GM12878 (cell line): ENCODE data around the gene SLC49A4. TPM values are rescaled to one million over a fixed set of nuclear protein-coding genes. Genes with fewer than 3 reads are reported as not detected.

Source experiments
- IKZF1 ChIP-seq: fragments of 450-650 bp; conservative IDR thresholded peaks from 2 replicates; pipeline ENCODE4 v1.6.1; 2017; ENCODE audit warnings: antibody characterized with exemption, mild to moderate bottlenecking
- KDM1A ChIP-seq: fragments of 200-600 bp; sonication (generic); IDR thresholded peaks from 2 replicates; pipeline ENCODE4 v1.6.1; 2016; ENCODE audit warnings: borderline replicate concordance
- MYC ChIP-seq: IDR thresholded peaks from 2 replicates; pipeline ENCODE4 v1.6.1; 2011; ENCODE audit warnings: mild to moderate bottlenecking, low read length, moderate library complexity, inconsistent platforms; ENCODE audit not compliant: insufficient read depth, insufficient replicate concordance, insufficient read length, severe bottlenecking
- NFXL1 ChIP-seq: fragments of 450-650 bp; IDR thresholded peaks from 2 replicates; pipeline ENCODE4 v1.6.1; 2017; ENCODE audit warnings: antibody characterized with exemption, mild to moderate bottlenecking, borderline replicate concordance
- SKIL ChIP-seq: fragments of 450-650 bp; IDR thresholded peaks from 2 replicates; pipeline ENCODE4 v1.6.1; 2017; ENCODE audit warnings: mild to moderate bottlenecking, low read depth, inconsistent platforms; ENCODE audit not compliant: poor library complexity, severe bottlenecking
- TAF1 ChIP-seq: IDR thresholded peaks from 2 replicates; pipeline ENCODE4 v1.6.1; 2011; ENCODE audit warnings: mild to moderate bottlenecking, low read depth, low read length, borderline replicate concordance
- ZBTB11 ChIP-seq: fragments of 450-650 bp; formaldehyde crosslinking; IDR thresholded peaks from 2 replicates; pipeline ENCODE4 v1.5.0; 2022; ENCODE audit warnings: mild to moderate bottlenecking, missing genetic modification characterization
- ZNF687 ChIP-seq: fragments of 450-650 bp; IDR thresholded peaks from 2 replicates; pipeline ENCODE4 v1.6.1; 2017; ENCODE audit warnings: mild to moderate bottlenecking, moderate library complexity
- polyA plus RNA-seq, 11 experiments: library from polyadenylated mRNA; depleted of rRNA in 4 of 11; unstranded in 6 of 11; stranded (reverse) in 5 of 11; fragments of >200 nt; fragmentation: Nextera tagmentation in 4 of 11; fragmentation: Illumina TruSeq in 1 of 11; extraction: Ambion mirVana in 4 of 11; extraction: Trizol in 1 of 11; gene quantifications; 1 replicate in 1 of 11; 2 replicates in 10 of 11; pipeline versions ENCODE4 v1.2.1 to v1.2.3, GENCODE V29; 2011 to 2016; ENCODE audit warnings: inconsistent platforms in 2 of 11, missing spikeins in 2 of 11, low read depth in 1 of 11
- total RNA-seq, 4 experiments: library from RNA; depleted of rRNA in 3 of 4; stranded (reverse); fragments of >200 nt in 3 of 4; fragmentation: Illumina TruSeq in 1 of 4; extraction: Trizol in 1 of 4; gene quantifications; 2 replicates each; pipeline versions ENCODE4 v1.2.1 to v1.2.3, GENCODE V29; 2013 to 2021
- TF ChIP-seq, protein P1 (sequence below): IDR thresholded peaks from 2 replicates; pipeline ENCODE4 v1.6.1; 2011; ENCODE audit warnings: low read depth, low read length, improper control_type of control experiment, borderline replicate concordance
- TF ChIP-seq, protein P2 (sequence below), 3 experiments: IDR thresholded peaks in 2 of 3; conservative IDR thresholded peaks in 1 of 3; 2 replicates each; pipeline ENCODE4 v1.5.1; 2011; ENCODE audit warnings: low read depth in 3 of 3, low read length in 3 of 3, mild to moderate bottlenecking in 3 of 3, control low read depth in 2 of 3, moderate library complexity in 2 of 3, inconsistent platforms in 1 of 3, mixed read lengths in 1 of 3; ENCODE audit not compliant: control insufficient read depth in 2 of 3, insufficient read depth in 1 of 3; ENCODE audit errors: extremely low read depth in 1 of 3
- TF ChIP-seq, protein P3 (sequence below): fragments of 450-650 bp; IDR thresholded peaks from 2 replicates; pipeline ENCODE4 v1.6.1; 2018; ENCODE audit warnings: borderline replicate concordance, mild to moderate bottlenecking; ENCODE audit not compliant: partially characterized antibody

The SLC49A4 gene
- total and polyA plus RNA-seq, 10 of the 15 experiments (the other 5 are each of a cell fraction or from before 2014, with no cell fraction given) = 0.48 to 2.2 (median 1.4) TPM

- TF ChIP-seq ZBTB11 (CRISPR knock-in tag) (peak; percentile 70), MYC (no peak), IKZF1 (peak; percentile 62), SKIL (no peak), TAF1 (no peak), KDM1A (no peak), NFXL1 (no peak), ZNF687 (peak; percentile 89)
- TF ChIP-seq, protein P1, sequence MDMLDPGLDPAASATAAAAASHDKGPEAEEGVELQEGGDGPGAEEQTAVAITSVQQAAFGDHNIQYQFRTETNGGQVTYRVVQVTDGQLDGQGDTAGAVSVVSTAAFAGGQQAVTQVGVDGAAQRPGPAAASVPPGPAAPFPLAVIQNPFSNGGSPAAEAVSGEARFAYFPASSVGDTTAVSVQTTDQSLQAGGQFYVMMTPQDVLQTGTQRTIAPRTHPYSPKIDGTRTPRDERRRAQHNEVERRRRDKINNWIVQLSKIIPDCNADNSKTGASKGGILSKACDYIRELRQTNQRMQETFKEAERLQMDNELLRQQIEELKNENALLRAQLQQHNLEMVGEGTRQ = peak; percentile 98
- TF ChIP-seq, protein P2, sequence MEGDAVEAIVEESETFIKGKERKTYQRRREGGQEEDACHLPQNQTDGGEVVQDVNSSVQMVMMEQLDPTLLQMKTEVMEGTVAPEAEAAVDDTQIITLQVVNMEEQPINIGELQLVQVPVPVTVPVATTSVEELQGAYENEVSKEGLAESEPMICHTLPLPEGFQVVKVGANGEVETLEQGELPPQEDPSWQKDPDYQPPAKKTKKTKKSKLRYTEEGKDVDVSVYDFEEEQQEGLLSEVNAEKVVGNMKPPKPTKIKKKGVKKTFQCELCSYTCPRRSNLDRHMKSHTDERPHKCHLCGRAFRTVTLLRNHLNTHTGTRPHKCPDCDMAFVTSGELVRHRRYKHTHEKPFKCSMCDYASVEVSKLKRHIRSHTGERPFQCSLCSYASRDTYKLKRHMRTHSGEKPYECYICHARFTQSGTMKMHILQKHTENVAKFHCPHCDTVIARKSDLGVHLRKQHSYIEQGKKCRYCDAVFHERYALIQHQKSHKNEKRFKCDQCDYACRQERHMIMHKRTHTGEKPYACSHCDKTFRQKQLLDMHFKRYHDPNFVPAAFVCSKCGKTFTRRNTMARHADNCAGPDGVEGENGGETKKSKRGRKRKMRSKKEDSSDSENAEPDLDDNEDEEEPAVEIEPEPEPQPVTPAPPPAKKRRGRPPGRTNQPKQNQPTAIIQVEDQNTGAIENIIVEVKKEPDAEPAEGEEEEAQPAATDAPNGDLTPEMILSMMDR (IDR thresholded peaks at IDR 0.05 in 2 of 3, conservative IDR thresholded peaks at IDR 0.05 in 1 of 3; ENCODE audit: control insufficient read depth in 2 of 3, extremely low read depth in 1 of 3, insufficient read depth in 1 of 3, low read depth in 3 of 3, low read length in 3 of 3) = no peak
- TF ChIP-seq, protein P3, sequence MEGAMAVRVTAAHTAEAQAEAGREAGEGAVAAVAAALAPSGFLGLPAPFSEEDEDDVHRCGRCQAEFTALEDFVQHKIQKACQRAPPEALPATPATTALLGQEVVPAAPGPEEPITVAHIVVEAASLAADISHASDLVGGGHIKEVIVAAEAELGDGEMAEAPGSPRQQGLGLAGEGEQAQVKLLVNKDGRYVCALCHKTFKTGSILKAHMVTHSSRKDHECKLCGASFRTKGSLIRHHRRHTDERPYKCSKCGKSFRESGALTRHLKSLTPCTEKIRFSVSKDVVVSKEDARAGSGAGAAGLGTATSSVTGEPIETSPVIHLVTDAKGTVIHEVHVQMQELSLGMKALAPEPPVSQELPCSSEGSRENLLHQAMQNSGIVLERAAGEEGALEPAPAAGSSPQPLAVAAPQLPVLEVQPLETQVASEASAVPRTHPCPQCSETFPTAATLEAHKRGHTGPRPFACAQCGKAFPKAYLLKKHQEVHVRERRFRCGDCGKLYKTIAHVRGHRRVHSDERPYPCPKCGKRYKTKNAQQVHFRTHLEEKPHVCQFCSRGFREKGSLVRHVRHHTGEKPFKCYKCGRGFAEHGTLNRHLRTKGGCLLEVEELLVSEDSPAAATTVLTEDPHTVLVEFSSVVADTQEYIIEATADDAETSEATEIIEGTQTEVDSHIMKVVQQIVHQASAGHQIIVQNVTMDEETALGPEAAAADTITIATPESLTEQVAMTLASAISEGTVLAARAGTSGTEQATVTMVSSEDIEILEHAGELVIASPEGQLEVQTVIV = peak; percentile 12
Measured at GRCh38 chr3:122793568-122794416, 1.1 kb upstream of the SLC49A4 start, which contains the start of gene HSPBAP1 (continued).
